ENCODE measurements around the gene TTC16.

Gene TTC16

GRCh38 chr9:127698386-127698785 is 17.5 kb upstream of the TTC16 start:
- no peak for DNase-seq

GRCh38 chr9:127698985-127699670 is 16.8 kb upstream of the TTC16 start:
- DNase-seq: no peak

GRCh38 chr9:127700140-127700539 is 15.7 kb upstream of the TTC16 start:
- DNase-seq: no peak

GRCh38 chr9:127700594-127701255 is 15.2 kb upstream of the TTC16 start:
- no peak for DNase-seq

- no peak for DNase-seq
Measured at GRCh38 chr9:127703289-127703946, 12.5 kb upstream of the TTC16 start.

GRCh38 chr9:127705577-127706379 is 10.1 kb upstream of the TTC16 start:
- no peak for DNase-seq

GRCh38 chr9:127706836-127707241 is 9.0 kb upstream of the TTC16 start, which contains the start of gene CFAP157:
CFAP157 (plus strand) TSS chr9:127706988; CDS start chr9:127707032, 44 bp downstream.
- DNase-seq: no peak

GRCh38 chr9:127707766-127708165 is 8.1 kb upstream of the TTC16 start:
- DNase-seq: no peak

GRCh38 chr9:127708952-127709587 is 6.8 kb upstream of the TTC16 start:
- DNase-seq: no peak

- DNase-seq: no peak
Measured at GRCh38 chr9:127710204-127710783, 5.6 kb upstream of the TTC16 start.

- DNase-seq: no peak
Measured at GRCh38 chr9:127711226-127711701, 4.6 kb upstream of the TTC16 start.

- DNase-seq: no peak
Measured at GRCh38 chr9:127711831-127712274, 4.0 kb upstream of the TTC16 start.

- no peak for DNase-seq
Measured at GRCh38 chr9:127712371-127712770, 3.5 kb upstream of the TTC16 start.

- DNase-seq: no peak
Measured at GRCh38 chr9:127712867-127713266, 3.0 kb upstream of the TTC16 start.

GRCh38 chr9:127714020-127714750 is 1.7 kb upstream of the TTC16 start:
- DNase-seq: no peak

- DNase-seq: no peak
Measured at GRCh38 chr9:127714951-127715469, 869 bp upstream of the TTC16 start.

- no peak for DNase-seq
Measured at GRCh38 chr9:127716412-127716811, 533 bp downstream of the TTC16 start.

GRCh38 chr9:127717766-127718165 is 1.9 kb downstream of the TTC16 start:
- DNase-seq: peak in 1 of 2 experiments; percentile 58

- no peak for DNase-seq
Measured at GRCh38 chr9:127720031-127720864, 4.4 kb downstream of the TTC16 start.

- no peak for DNase-seq
Measured at GRCh38 chr9:127720865-127721227, 5.0 kb downstream of the TTC16 start.
